GM20000 (cell line): ENCODE results near the gene TREX2.
"Not testable (repeated sequence)": the region's sequence is repeated elsewhere in the genome, so short reads cannot be mapped to it uniquely, and the experiment has no call there.

Source experiments
- DNase-seq: peaks from one replicate; pipeline ENCODE4 v3.0.0; 2012; ENCODE audit warnings: low spot score
- TF ChIP-seq, protein P1 (sequence below): IDR thresholded peaks from 2 replicates; pipeline ENCODE4 v1.5.1; 2012; ENCODE audit warnings: mild to moderate bottlenecking, control low read depth; ENCODE audit errors: extremely low read depth, missing control alignments

The TREX2 gene

DNA sequence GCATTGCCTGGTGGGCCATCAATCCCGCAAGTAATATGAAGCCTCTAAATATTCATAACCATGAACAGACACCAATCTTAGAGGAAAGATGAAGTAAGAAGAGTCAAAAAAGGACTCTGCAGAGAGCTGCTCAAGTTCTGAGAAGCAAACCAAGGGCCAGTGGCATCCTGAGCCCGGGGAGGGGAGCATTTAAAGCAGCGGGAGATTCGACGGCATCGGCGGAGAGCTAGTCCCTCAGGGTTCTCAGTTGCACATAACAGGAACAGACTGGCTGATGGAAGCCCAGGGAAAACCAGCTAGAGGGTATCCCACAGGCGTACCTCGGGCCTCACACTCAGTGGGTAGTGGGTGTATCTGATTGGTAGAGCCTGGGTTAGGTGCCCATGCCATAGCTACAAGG lies 39.8 kb downstream of the TREX2 start:
- TF ChIP-seq, protein P1, sequence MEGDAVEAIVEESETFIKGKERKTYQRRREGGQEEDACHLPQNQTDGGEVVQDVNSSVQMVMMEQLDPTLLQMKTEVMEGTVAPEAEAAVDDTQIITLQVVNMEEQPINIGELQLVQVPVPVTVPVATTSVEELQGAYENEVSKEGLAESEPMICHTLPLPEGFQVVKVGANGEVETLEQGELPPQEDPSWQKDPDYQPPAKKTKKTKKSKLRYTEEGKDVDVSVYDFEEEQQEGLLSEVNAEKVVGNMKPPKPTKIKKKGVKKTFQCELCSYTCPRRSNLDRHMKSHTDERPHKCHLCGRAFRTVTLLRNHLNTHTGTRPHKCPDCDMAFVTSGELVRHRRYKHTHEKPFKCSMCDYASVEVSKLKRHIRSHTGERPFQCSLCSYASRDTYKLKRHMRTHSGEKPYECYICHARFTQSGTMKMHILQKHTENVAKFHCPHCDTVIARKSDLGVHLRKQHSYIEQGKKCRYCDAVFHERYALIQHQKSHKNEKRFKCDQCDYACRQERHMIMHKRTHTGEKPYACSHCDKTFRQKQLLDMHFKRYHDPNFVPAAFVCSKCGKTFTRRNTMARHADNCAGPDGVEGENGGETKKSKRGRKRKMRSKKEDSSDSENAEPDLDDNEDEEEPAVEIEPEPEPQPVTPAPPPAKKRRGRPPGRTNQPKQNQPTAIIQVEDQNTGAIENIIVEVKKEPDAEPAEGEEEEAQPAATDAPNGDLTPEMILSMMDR, result no peak
- DNase-seq, result no peak

DNA sequence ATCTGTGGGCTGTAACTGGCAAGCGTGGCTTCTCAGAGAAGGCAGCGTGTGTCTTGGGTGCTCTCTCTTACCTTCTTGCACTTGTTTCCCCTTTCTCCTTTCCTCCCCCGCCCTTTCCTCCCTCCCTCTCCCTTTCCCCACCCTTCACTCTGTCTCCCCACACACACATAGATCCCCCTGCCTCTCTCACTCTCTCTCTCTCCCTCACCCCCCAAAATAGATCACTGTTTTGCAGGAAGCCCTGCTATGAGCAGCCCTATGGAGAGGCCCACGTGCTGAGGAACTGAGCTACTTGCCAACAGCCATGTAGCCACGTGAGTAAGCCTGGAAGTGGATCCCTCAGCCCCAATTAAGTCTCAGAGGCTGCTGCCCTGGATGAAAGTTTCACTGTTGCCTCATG lies 40.4 kb downstream of the TREX2 start:
- TF ChIP-seq, protein P1, result no peak
- no peak for DNase-seq

DNA sequence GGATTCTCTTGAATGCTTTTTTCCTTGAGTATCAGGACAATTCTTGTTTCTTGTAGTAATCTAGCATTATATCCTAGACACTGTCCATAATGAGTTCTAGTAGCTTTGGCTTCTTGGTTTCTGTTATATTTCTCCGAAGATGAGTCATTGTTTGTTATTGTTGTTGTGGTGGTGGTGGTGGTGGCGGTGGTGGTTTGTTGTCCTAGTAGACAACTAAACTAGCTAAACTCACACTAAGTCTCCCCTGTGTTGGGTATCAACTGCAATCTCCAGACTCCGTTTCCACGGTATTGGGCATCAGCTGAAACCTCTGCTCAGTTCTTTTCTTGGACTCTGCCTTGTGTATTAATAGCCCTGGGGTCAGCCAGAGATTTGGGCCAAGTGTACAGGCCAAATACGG lies 41.5 kb downstream of the TREX2 start:
- DNase-seq, result not testable (repeated sequence)

DNA sequence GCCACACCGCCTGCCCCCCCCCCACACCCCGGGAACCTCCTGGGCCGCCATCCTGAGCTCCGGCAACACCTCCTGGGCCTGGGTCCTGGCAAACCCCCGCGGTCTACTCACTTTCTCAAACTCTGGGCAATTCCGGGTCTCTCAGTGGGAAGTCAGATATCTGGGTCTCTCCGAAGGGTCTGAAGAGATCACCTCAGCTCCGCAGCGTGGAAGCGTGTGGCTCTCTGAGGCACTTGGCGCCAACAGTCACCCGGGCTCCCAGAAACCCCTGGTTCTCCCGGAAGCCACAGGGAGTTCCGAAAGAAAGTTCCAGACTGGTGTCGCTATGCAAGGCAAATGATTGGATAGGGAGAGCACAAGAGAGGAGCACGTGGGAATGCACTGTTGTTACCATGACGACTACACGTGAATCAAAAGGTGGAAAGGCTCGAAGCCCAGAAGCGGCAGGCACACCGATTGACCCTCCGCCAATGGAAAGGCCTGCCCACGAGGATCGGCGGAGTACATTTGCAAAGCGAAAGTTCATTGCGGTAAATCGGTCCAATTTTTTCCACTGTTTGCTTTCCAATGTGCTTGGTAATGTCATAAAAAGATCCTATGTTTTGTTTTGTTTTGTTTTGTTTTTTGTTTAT lies 44.6 kb downstream of the TREX2 start, which contains the start of gene PNMA6E:
Gene PNMA6E (minus strand): TSS at position 218 of the 632 bp plus-strand sequence. CDS start 2,501 bp downstream, outside the sequence.
- TF ChIP-seq, protein P1, result no peak

DNA sequence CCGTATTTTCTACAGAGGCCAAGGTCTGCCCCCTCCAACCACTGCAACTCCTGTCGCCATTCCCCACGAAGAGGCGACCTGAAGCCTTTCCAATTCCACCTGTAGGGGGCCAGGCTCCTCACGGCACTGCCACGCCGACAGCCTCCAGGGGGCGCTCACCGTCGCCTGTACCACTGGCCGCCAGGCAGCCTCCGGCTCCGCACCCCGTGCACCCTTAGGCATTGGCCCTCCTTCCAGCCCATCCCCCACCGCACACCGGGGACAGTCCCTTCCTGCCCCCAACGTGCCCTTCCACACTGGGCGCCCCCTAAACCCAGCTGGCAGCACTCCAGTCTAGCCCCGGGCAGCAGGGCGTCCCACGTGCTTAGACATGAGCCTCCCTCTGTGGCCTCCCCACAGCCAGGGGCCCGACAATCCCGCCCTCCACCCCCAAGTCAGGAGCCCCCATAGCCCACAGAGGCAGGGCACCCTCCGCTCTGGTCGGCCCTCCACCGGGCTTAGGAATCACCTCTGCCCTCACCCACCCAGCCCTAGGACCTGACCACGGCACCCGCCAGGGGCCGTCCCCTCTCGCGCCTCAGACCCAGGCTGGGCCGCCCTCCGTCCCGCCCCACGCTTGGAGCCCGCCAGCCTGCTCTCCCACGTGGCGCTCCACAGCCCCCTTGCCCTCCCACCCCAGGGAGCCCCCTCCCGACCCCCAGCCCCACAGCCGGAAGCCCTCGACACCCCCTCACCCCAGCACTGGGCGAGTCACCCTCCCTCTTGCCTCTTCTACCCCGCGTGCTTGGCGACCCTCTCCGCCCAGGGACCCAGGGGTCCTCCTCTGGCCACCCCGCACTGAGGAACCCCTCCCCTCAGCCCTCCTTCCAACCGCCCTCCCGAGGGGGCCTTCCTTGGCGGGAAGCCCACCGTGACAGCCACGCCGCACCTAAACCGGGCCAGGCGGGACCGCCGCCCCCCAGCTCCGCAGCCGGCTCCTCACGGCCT lies 45.4 kb downstream of the TREX2 start:
- DNase-seq, result peak; percentile 85
- TF ChIP-seq, protein P1, result peak; percentile 87

More for the DNA sequence above, 44.6 kb downstream of the TREX2 start, which contains the start of gene PNMA6E:
- DNase-seq, result no peak

DNA sequence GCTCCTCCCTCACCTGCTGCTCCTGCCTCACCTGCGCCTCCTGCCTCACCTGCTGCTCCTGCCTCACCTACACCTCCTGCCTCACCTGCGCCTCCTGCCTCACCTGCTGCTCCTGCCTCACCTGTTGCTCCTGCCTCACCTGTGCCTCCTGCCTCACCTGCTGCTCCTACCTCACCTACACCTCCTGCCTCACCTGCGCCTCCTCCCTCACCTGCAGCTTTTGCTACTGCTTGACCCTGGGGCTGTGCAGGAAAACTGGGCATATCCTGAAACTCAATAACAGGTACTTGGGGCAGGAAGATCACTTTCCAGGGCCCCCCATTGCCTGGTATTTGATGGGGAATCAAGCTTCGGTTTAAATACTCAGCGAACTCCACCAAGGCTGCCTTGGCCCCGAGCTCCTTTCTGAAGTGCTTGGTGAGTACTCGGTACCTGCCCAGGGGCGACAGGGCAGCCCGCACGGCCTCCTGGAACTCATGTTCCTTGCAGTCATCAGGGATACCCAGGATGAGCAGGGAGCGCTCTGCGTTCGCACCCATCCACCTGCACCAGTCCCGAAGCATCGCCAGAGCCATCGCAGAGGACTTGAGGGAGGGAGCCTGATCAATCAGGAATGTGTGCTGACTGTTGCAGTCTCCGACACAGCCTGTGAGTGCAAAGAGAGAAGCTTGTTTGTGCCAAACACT lies 47.4 kb downstream of the TREX2 start:
- TF ChIP-seq, protein P1, result no peak
- DNase-seq, result no peak

DNA sequence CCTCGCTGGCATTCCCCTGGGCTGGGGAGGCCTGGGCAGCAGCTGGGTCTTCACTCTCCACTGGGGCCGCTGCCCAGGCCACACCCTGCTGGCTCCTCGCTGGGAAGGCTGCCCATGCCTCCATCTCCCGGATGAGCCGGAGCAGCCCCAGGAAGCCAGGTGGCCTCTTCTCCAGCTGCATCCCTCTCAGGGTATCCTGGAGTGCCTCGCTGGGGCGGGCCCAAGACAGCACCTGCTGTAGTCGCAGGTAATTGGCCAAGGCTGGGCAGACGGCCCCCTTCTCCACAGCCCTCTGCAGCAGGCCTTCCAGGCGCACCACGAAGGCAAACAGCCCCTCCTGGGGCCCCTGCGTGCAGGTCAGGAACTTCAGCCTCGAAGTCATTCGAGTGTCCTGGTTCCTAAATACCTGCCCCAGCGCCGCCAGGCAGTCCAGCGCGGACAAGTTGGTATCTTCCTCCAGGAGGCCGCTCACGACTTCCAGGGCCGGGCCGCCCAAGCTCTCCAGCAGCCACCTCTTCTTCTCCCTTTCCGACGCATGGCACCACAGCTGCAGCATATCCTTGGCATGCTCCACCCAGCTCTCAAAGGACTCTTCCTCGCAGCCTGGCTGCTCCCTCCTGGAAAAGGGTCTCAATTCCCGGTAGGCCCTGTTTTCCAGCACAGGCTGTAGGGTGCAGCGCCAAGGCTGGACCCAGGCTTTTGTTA lies 48.4 kb downstream of the TREX2 start:
- TF ChIP-seq, protein P1, result no peak
- no peak for DNase-seq
